NCI-H128 (cell line): ENCODE data around the gene GPX4.

Experiments used
- DNase-seq: peaks from one replicate; lab custom pipeline; 2025; ENCODE audit not compliant: unreplicated experiment; lab: John Stamatoyannopoulos, UW

Gene GPX4

GRCh38 chr19:1102407-1103131 lies 1.2 kb upstream of the GPX4 start:
- DNase-seq = no peak

- no peak for DNase-seq
Measured at GRCh38 chr19:1103132-1103707, 574 bp upstream of the GPX4 start.

- DNase-seq = peak; percentile 35
Measured at GRCh38 chr19:1104311-1105007, 665 bp downstream of the GPX4 start.

GRCh38 chr19:1105008-1105872 lies 1.4 kb downstream of the GPX4 start:
- no peak for DNase-seq

- DNase-seq = no peak
Measured at GRCh38 chr19:1105873-1106840, 2.4 kb downstream of the GPX4 start.

- DNase-seq = no peak
Measured at GRCh38 chr19:1106841-1107660, 3.3 kb downstream of the GPX4 start.

- DNase-seq = no peak
Measured at GRCh38 chr19:1107661-1108261, 4.0 kb downstream of the GPX4 start.

- DNase-seq = no peak
Measured at GRCh38 chr19:1108291-1109031, 4.7 kb downstream of the GPX4 start.

GRCh38 chr19:1109032-1109551 lies 5.3 kb downstream of the GPX4 start:
- DNase-seq = no peak

- no peak for DNase-seq
Measured at GRCh38 chr19:1109697-1110671, 6.2 kb downstream of the GPX4 start.

- DNase-seq = no peak
Measured at GRCh38 chr19:1110809-1111640, 7.2 kb downstream of the GPX4 start.

GRCh38 chr19:1111641-1112267 lies 8.0 kb downstream of the GPX4 start:
- DNase-seq = no peak

GRCh38 chr19:1112268-1113029 lies 8.7 kb downstream of the GPX4 start:
- DNase-seq = no peak

- DNase-seq = peak; percentile 29
Measured at GRCh38 chr19:1113030-1113985, 9.5 kb downstream of the GPX4 start.
